Neural crest cell (in vitro differentiated cells): Measurements from ENCODE around the gene DYNC1LI1. TPM values are rescaled to one million over a fixed set of nuclear protein-coding genes. Genes with fewer than 3 reads are reported as not detected.

Source experiments
- DNase-seq: peaks from one replicate; pipeline ENCODE4 v3.0.0; 2021; ENCODE audit warnings: low read depth, mixed read lengths, low spot score
- H3K27ac Mint-ChIP-seq: one replicate; pipeline ENCODE4 v1.8.0; 2021; ENCODE audit warnings: mild to moderate bottlenecking, mixed read lengths; ENCODE audit not compliant: unreplicated experiment
- H3K27me3 Mint-ChIP-seq: 2 replicates; pipeline ENCODE4 v1.8.0; 2021; ENCODE audit warnings: low read depth, mild to moderate bottlenecking, mixed read lengths
- H3K36me3 Mint-ChIP-seq: 2 replicates; pipeline ENCODE4 v1.8.0; 2021; ENCODE audit warnings: low read depth, mild to moderate bottlenecking, mixed read lengths
- H3K4me1 Mint-ChIP-seq: 2 replicates; pipeline ENCODE4 v1.8.0; 2021; ENCODE audit warnings: mixed read lengths
- H3K4me3 Mint-ChIP-seq: one replicate; pipeline ENCODE4 v1.8.0; 2021; ENCODE audit warnings: mild to moderate bottlenecking, mixed read lengths
- H3K9me3 Mint-ChIP-seq: 2 replicates; pipeline ENCODE4 v1.8.0; 2021; ENCODE audit warnings: mixed read lengths
- total RNA-seq: library from RNA; stranded (reverse); gene quantifications from 2 replicates; pipeline ENCODE4 v1.2.1, GENCODE V29; 2021
- TF ChIP-seq, protein P1 (sequence below): fragments of 200-600 bp; sonication (generic); conservative IDR thresholded peaks from 2 replicates; pipeline ENCODE4 v1.5.0; 2021; ENCODE audit warnings: antibody characterized with exemption, mild to moderate bottlenecking

Gene DYNC1LI1
- total RNA-seq, 1 donor from 2014 or later: 58.7 TPM

DNA sequence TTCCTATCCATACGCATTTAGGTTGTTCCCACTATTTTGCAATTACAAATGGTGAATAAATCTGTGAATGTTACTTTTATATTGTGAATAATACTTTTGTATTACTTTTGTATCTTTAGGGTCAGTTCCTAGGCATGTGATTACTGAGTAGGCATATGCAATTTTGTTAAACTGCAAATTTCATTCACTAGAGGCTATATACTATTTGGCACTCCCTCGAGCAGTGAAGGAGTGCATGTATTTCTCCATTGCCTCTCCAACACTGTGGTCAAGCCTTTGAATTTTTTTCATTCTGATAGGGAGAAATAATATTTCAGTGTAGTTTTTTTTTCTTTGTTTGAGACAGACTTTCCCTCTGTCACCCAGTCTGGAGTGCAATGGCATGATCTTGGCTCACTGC, 59.7 kb downstream of the DYNC1LI1 start:
- no peaks in the 10 kb centered on the region for H3K9me3 Mint-ChIP-seq
- no peaks in the 10 kb centered on the region for H3K27me3 Mint-ChIP-seq
- no peak overlapping the region for H3K4me3 Mint-ChIP-seq
- H3K27ac Mint-ChIP-seq: no peak overlapping the region
- DNase-seq: no peak
- peaks cover 5% of the 10 kb centered on the region for H3K4me1 Mint-ChIP-seq
- H3K36me3 Mint-ChIP-seq: no peaks in the 10 kb centered on the region
- TF ChIP-seq, protein P1, sequence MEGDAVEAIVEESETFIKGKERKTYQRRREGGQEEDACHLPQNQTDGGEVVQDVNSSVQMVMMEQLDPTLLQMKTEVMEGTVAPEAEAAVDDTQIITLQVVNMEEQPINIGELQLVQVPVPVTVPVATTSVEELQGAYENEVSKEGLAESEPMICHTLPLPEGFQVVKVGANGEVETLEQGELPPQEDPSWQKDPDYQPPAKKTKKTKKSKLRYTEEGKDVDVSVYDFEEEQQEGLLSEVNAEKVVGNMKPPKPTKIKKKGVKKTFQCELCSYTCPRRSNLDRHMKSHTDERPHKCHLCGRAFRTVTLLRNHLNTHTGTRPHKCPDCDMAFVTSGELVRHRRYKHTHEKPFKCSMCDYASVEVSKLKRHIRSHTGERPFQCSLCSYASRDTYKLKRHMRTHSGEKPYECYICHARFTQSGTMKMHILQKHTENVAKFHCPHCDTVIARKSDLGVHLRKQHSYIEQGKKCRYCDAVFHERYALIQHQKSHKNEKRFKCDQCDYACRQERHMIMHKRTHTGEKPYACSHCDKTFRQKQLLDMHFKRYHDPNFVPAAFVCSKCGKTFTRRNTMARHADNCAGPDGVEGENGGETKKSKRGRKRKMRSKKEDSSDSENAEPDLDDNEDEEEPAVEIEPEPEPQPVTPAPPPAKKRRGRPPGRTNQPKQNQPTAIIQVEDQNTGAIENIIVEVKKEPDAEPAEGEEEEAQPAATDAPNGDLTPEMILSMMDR: no peak

DNA sequence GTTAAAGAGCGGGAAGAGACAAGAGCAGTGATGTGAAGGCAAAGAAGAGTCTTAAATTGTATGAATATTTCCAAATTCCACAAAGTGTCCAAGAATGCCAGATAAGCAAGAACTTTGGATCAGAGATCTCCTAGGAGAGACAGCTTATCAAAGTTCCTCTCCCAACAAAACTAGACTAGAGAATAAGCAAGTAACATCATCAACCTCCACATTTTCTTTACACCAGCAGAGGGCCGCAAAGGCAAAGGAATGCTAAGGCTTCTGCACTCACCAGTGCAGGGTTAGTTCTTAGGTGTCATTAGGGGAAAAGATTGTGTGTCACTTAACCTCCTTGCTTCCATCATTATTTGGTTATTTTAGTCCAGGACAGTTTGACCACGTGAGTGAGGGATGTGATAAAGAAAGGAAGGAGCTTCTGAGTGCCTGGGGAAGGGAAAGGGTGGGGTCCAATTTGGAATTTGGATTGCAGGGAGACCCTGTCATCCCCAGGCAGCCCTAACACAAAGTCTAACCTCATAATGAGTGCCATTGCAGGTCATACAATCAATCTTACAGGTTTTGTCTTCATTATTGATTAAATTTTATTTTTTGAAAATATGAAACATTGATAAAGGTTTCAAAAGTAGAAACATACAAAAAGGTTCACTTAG, 60.5 kb downstream of the DYNC1LI1 start:
- Mint-ChIP-seq H3K36me3 (no peaks in the 10 kb centered on the region), H3K27ac (no peak overlapping the region), H3K9me3 (no peaks in the 10 kb centered on the region), H3K4me3 (no peak overlapping the region), H3K4me1 (peaks cover 5% of the 10 kb centered on the region), H3K27me3 (no peaks in the 10 kb centered on the region)
- TF ChIP-seq, protein P1: peak; percentile 83
- peak; percentile 58 for DNase-seq

DNA sequence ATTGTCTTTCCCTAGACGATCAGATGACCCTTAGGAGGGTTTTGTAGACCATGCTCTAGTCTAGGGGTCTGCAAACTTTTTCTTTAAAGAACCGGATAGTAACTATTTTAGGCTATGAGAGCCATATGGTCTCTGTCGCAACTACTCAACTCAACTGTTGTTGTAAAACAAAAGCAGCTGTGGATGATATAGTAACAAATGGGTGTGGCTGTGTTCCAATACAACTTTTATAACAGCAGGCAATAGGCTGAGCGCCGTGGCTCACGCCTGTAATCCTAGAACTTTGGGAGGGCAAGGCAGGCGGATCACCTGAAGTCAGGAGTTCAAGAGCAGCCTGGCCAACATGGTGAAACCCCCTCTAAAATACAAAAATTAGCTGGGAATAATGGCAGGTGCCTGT, 61.9 kb downstream of the DYNC1LI1 start:
- Mint-ChIP-seq H3K36me3 (no peaks in the 10 kb centered on the region), H3K27me3 (no peaks in the 10 kb centered on the region), H3K9me3 (no peaks in the 10 kb centered on the region), H3K4me3 (no peak overlapping the region), H3K27ac (no peak overlapping the region), H3K4me1 (peaks cover 9% of the 10 kb centered on the region)
- no peak for DNase-seq
- TF ChIP-seq, protein P1: no peak

DNA sequence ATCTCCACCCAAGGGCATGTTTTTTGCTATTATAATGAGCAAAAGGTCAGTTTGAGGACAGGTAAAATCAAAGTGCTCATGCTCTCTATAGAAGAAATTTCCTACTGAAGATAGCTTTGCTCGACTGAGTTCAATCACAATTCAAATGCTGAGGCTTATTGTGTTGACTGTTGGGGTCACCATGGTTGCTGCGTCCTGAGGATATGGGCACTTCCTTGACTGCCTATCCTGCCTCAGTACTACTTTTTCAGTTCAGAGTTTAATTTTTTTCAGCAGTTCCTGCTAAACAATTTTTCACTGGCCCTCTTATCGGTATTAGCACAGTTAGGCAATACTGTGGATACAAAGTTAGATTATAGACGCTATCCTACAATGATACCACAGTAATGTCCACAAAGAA, 64.2 kb downstream of the DYNC1LI1 start:
- Mint-ChIP-seq H3K27ac (no peak overlapping the region), H3K9me3 (no peaks in the 10 kb centered on the region), H3K4me1 (peaks cover 22% of the 10 kb centered on the region)

DNA sequence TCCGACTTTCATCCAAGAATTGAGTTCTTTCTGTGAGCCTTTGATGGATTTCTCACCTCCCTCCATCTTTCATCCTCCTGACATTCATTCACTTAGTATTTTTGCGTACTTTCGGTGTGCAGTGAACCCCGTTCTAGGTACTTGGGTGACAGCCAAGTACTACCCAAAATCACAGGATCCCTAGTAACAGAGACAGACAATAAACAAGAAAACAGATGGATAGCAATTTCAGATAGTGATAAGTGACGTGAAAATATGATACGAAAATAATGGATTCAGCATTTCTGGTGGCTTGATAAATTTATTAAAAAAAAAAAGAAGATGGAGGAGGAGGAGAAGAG, 67.7 kb downstream of the DYNC1LI1 start:
- Mint-ChIP-seq H3K27me3 (no peaks in the 10 kb centered on the region), H3K36me3 (no peaks in the 10 kb centered on the region), H3K27ac (no peak overlapping the region), H3K4me1 (peaks cover 36% of the 10 kb centered on the region), H3K9me3 (no peaks in the 10 kb centered on the region), H3K4me3 (peak overlapping the region; percentile 98)
- DNase-seq: no peak
- TF ChIP-seq, protein P1: no peak

More for the DNA sequence above, 64.2 kb downstream of the DYNC1LI1 start:
- Mint-ChIP-seq H3K4me3 (no peak overlapping the region), H3K36me3 (no peaks in the 10 kb centered on the region), H3K27me3 (no peaks in the 10 kb centered on the region)
- TF ChIP-seq, protein P1: no peak
- DNase-seq: no peak
